Lower lobe of right lung (tissue), 2 donors: Measurements from ENCODE around the gene FAM83C. TPM values are rescaled to one million over a fixed set of nuclear protein-coding genes. Genes with fewer than 3 reads are reported as not detected.
A peak's percentile ranks its signal among the peaks of the same experiment; 100 is the strongest.

Experiments
- ATAC-seq, 2 donors: fragments of 200-7000 bp; cut with Tn5 transposase; one replicate each; pipeline ENCODE4 v1.9.1; 2020 to 2022; ENCODE audit warnings: mild to moderate bottlenecking in 2 of 2, moderate library complexity in 2 of 2
- DNase-seq: peaks from one replicate; pipeline ENCODE4 v3.0.0-alpha.2; 2020
- H3K27ac ChIP-seq: fragments of 200-600 bp; one replicate; pipeline ENCODE4 v1.8.0; 2022
- H3K27me3 ChIP-seq: fragments of 200-600 bp; one replicate; pipeline ENCODE4 v1.8.0; 2022; ENCODE audit warnings: low read depth
- H3K36me3 ChIP-seq: fragments of 200-600 bp; one replicate; pipeline ENCODE4 v1.8.0; 2022; ENCODE audit warnings: mild to moderate bottlenecking
- H3K4me1 ChIP-seq: fragments of 200-600 bp; one replicate; pipeline ENCODE4 v1.8.0; 2022
- H3K4me3 ChIP-seq: fragments of 200-600 bp; one replicate; pipeline ENCODE4 v1.8.0; 2022; ENCODE audit warnings: mild to moderate bottlenecking
- H3K9me3 ChIP-seq: fragments of 200-600 bp; one replicate; pipeline ENCODE4 v1.8.0; 2022
- CTCF ChIP-seq: fragments of 200-600 bp; IDR thresholded peaks from one replicate; pipeline ENCODE4 v1.8.0; 2022; ENCODE audit warnings: antibody characterized with exemption, mild to moderate bottlenecking
- intact Hi-C: fragments of 100-400 bp; cut with DNase I; formaldehyde crosslinking; loops from one replicate; pipeline ENCODE4 v1.11.0; 2022
- total RNA-seq: library from RNA; stranded (reverse); fragmentation: NEBNext Ultra II Directional; extraction: Animal tissue kit (Norgen Biotek cat#: 25700); gene quantifications from one replicate; pipeline ENCODE4 v1.2.1, GENCODE V29; 2021
- donor health status: DM: no; HTN: yes; CAD: no; lungs with severe emphysema.

Gene FAM83C
- total RNA-seq, 1 donor from 2014 or later, result not detected

DNA sequence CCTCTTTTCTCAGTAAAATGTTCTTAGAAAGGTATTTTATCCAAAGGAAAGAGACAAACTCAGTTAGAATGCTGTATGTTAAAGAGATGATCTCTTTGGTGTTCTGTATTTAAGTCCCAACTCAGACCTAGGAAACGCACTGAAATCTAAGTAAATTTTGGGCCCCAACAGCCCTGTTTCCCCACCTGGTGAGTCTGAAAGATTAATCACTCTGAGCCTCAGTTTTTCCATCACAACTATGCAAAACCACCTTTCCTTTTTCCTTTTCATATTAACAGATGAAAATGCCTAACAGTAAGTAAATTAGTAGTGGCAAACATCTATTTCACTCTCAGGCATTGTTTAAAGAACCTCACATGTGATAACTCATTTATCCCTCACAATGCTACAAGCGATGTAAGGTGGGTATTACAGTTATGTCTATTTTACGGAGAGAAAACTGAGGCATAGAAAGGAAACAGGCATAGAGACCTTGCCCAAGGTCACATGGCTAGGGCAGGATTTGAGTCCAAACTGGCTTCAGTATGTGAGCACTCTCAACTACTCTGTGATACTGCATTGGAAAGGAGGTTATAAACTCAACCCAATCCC, 36.0 kb upstream of the FAM83C start:
- H3K27me3 ChIP-seq, result no peaks in the 10 kb centered on the region
- intact Hi-C loops, result no loop called here
- TF ChIP-seq CTCF, result no peak
- no peaks in the 10 kb centered on the region for H3K4me1 ChIP-seq
- no peaks in the 10 kb centered on the region for H3K9me3 ChIP-seq
- ATAC-seq (no peak), DNase-seq (no peak)
- H3K36me3 ChIP-seq, result no peaks in the 10 kb centered on the region
- H3K4me3 ChIP-seq, result no peak overlapping the region
- no peak overlapping the region for H3K27ac ChIP-seq

- no peak overlapping the region for H3K27ac ChIP-seq
- no peak overlapping the region for H3K4me3 ChIP-seq
- no peaks in the 10 kb centered on the region for H3K36me3 ChIP-seq
- H3K4me1 ChIP-seq, result no peaks in the 10 kb centered on the region
- intact Hi-C loops, result no loop called here
- DNase-seq (no peak), ATAC-seq (peak; percentile 19 to 54)
- TF ChIP-seq CTCF, result no peak
- no peaks in the 10 kb centered on the region for H3K9me3 ChIP-seq
- no peaks in the 10 kb centered on the region for H3K27me3 ChIP-seq
These were observed 35.1 kb upstream of the FAM83C start for GRCh38 chr20:35327074-35327976.

GRCh38 chr20:35326740-35327073, 34.5 kb upstream of the FAM83C start:
- no peaks in the 10 kb centered on the region for H3K9me3 ChIP-seq
- H3K4me3 ChIP-seq, result no peak overlapping the region
- H3K36me3 ChIP-seq, result no peaks in the 10 kb centered on the region
- H3K27me3 ChIP-seq, result no peaks in the 10 kb centered on the region
- no peak for ATAC-seq
- no peak overlapping the region for H3K27ac ChIP-seq
- no peak for DNase-seq
- no peak for TF ChIP-seq CTCF
- no peaks in the 10 kb centered on the region for H3K4me1 ChIP-seq
- intact Hi-C loops, result no loop called here

DNA sequence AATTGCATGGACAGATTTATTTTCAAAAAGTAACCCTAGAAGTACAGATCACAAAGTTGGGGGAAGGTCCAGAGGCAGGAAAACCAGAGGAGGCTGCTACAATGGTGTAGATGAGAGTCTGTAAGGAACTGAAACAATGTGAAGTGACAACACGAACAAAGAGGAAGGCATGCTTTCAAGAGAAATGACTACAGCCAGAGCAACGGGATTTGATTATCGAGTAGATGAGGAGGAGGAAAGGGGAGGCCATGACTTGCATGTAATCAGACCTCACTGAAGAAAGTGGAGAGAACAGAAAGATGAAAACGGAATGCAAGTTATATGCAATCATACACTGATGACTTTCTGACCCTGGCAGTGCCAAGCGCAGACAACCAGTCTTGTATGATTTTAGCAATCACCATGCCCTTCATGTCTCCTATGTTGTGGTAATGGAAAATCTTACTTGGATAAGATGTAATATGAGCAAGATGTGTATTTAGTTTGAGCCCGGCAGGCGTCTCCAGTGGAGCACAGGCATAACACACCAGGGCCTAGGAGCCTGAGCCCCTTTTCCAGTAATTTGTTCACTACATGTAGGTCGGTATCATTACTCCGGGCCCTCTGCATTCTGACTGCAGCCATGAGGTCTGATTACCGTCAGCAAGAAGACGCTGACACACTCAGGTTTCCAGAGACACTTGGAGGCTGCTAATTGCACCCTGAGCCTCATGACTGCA, 34.0 kb upstream of the FAM83C start:
- no peak for TF ChIP-seq CTCF
- H3K36me3 ChIP-seq, result no peaks in the 10 kb centered on the region
- H3K9me3 ChIP-seq, result no peaks in the 10 kb centered on the region
- intact Hi-C loops, result no loop called here
- no peak overlapping the region for H3K4me3 ChIP-seq
- H3K4me1 ChIP-seq, result no peaks in the 10 kb centered on the region
- no peak for DNase-seq
- H3K27me3 ChIP-seq, result no peaks in the 10 kb centered on the region
- ATAC-seq, result no peak
- no peak overlapping the region for H3K27ac ChIP-seq

- Histone ChIP-seq H3K4me1 (no peaks in the 10 kb centered on the region), H3K27ac (no peak overlapping the region)
- no peak for ATAC-seq
These were observed 33.2 kb upstream of the FAM83C start for GRCh38 chr20:35325401-35325800.

More at GRCh38 chr20:35325401-35325800, 33.2 kb upstream of the FAM83C start:
- no peak for TF ChIP-seq CTCF
- no peaks in the 10 kb centered on the region for H3K27me3 ChIP-seq
- intact Hi-C loops, result no loop called here
- no peaks in the 10 kb centered on the region for H3K36me3 ChIP-seq
- no peak overlapping the region for H3K4me3 ChIP-seq
- no peak for DNase-seq
- no peaks in the 10 kb centered on the region for H3K9me3 ChIP-seq
